GM08714 (cell line): ENCODE data around the gene OR4Q2.
"Not testable (repeated sequence)": the region's sequence is repeated elsewhere in the genome, so short reads cannot be mapped to it uniquely, and the experiment has no call there.

ENCODE experiments used
- H3K4me3 ChIP-seq: fragments of 200-500 bp; sonication (Bioruptor generic); 2 replicates; pipeline ENCODE4 v1.5.1; 2014; ENCODE audit warnings: mild to moderate bottlenecking, low read length, inconsistent platforms
- ZNF274 ChIP-seq: IDR thresholded peaks from 2 replicates; pipeline ENCODE4 v1.6.1; 2012; ENCODE audit warnings: mild to moderate bottlenecking, low read depth, low read length

OR4Q2 gene

DNA sequence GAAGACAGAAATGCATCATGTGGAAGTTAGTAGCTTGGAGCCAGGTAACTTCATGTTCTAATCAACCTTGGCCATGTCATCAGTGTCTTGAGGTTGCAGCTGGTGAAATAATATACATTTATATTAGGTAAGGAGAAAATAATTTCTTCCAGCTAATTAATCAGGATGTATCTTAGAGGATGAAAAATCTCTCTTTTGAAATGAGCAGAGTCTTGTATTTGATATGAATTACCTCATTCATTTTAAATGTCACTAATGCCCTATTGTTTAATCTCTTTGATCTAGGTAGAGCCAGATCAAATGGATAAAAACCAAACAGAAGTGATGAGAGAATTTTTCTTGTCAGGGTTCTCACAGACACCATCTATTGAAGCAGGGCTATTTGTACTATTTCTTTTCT lies at the start of gene OR4Q2:
OR4Q2 (plus strand) TSS at position 301 of the 400 bp plus-strand sequence.
- no peak within 1 kb of the TSS for H3K4me3 ChIP-seq
- TF ChIP-seq ZNF274 = no peak

DNA sequence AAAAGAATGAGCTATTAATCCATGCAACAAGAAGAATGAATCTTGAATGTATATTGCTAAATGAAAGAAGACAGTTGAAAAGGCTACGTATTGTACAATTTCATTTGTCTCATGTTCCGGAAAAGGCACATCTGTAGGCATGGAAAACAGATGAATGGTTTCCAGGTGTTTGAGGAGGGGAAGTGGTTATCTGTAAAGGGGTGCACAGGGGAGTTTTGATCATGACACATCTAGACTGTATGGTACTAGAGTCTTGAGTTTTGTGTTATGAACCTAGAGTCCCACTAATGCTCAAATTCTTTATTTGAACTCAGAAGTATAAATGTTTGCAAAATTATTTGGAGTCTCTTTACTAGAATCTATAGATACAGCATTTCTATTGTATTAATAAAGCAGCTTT lies 32.2 kb upstream of the OR4Q2 start:
- not testable (repeated sequence) for H3K4me3 ChIP-seq

DNA sequence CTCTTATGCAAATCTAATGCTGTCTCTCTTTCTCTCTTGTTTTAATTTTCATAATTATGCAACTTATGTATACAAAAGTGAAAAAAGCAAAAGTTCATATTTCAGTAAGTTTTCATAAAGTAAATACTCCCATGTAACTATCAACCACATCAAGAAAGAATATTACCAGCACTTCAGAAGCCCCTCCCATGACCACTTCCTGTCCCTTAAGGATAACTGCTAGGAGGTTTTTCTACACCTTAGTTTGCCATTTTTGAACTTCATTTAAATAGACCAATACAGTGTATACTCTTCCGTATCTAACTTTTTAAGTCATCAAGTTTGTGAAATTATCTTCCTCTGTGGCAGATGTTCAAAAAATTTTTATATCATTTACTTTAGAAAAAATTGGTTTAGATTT lies 27.1 kb upstream of the OR4Q2 start:
- H3K4me3 ChIP-seq = no peak overlapping the region
- no peak for TF ChIP-seq ZNF274

DNA sequence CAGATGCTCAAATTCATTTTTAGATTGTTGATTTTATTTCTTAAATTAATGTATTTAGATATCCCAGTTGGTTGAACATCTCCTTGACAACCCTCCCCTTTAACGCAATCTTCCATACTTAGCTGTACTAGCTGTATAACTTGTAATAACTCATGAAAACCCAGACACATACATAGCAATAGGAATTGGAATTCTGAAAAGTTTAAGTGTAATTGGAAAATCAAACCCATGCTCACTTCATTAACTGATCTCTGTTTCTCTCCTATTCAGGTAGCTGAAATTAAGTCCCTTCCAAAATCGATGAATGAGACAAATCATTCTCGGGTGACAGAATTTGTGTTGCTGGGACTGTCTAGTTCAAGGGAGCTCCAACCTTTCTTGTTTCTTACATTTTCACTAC lies 26.7 kb upstream of the OR4Q2 start, which contains the start of gene OR4K15:
OR4K15 (plus strand) TSS at position 301 of the 400 bp plus-strand sequence; CDS start at position 301, 0 bp downstream.
- H3K4me3 ChIP-seq = no peak within 1 kb of the TSS
- no peak for TF ChIP-seq ZNF274

DNA sequence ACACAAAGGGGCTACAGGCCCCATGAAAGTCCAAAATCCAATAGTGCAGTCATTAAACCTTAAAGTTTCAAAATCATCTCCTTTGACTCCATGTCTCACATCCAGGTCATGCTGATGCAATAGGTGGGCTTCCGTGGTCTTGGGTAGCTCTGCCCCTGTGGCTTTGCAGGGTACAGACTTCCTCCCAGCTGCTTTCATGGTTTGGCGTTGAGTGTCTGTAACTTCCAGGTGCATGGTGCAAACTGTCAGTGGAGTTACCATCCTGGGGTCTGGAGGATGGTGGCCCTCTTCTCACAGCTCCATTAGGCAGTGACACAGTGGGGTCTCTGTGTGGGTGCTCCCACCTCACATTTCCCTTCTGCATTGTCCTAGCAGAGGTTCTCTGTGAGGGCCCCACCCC lies 8.5 kb upstream of the OR4Q2 start:
- no peak for TF ChIP-seq ZNF274
- no peak overlapping the region for H3K4me3 ChIP-seq

DNA sequence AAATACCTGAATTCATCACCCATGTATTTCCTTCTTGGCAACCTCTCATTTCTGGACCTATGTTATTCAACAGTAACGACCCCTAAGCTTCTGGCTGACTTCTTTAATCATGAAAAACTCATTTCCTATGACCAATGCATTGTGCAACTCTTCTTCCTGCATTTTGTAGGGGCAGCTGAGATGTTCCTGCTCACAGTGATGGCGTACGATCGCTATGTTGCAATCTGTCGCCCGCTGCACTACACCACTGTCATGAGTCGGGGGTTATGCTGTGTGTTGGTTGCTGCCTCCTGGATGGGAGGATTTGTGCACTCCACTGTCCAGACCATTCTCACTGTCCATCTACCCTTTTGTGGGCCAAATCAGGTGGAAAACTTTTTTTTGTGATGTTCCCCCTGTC lies 356 bp downstream of the OR4Q2 start:
- H3K4me3 ChIP-seq = no peak overlapping the region
- no peak for TF ChIP-seq ZNF274

DNA sequence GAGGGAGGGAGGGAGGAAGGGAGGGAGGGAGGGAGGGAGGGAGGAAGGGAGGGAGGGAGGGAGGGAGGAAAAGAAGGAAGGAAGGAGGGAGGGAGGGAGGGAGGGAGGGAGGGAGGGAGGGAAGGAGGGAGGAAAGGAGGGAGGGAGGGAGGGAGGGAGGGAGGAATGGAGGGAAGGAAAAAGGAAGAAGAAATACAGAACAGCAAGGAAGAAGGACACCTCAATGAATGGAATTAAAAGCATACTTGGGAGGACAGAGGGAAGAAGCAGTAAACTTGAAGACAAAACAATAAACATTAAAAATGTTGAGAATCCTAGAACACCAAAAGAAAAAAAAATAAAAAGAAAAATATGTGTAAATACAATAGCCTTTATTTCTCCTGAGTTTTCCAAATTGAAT lies 6.2 kb downstream of the OR4Q2 start:
- H3K4me3 ChIP-seq = no peak overlapping the region
- TF ChIP-seq ZNF274 = no peak

DNA sequence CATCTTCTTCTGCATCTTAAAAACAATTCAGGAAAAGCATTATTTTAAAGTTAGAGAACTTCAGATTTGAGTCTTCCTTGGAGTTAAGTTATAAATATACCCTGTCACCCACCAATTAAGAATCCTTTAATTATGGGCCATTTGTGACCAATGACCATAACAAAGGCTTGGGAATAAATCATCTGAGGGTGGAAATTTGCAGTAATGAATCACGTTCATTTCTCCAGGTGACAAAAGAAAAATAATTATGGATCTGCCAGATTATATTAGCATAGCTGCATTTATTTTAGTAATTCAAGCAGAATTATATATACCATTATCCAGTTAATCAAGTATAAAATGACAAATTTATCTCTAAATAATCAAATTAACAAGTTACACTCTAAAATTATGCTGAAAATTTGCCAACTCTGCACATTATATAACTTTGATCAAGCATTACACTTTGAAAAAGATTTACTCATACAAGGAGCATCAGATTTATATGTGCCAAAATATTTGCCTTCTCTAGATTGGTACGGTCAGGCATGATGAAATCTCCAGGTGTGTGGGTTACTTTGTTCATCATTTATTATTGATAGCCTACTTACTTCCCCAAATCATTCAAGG lies 17.4 kb downstream of the OR4Q2 start, which contains the start of gene OR4K14:
OR4K14 (minus strand) TSS at position 51 of the 609 bp plus-strand sequence. CDS start 4,114 bp downstream, outside the sequence.
- H3K4me3 ChIP-seq = no peak within 1 kb of the TSS
- no peak for TF ChIP-seq ZNF274

DNA sequence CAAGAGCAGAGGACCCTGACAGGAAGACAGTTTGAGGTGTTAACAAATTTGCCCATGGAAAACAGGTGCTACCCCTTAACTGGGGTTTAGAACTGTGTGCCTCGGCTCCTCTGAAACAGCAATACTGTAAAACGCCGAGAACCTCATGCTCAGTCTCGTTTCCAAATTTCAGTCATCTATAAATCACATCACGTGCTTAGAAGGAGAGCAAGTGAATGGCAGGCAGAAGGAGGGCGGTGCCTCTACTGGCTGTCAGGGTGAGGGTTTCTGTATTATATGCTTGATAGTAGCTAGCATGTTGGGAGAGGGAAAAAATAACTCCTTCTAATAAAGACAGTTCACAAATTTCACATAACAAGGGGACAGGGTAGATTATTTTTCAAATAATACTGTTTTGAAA lies 29.1 kb downstream of the OR4Q2 start:
- H3K4me3 ChIP-seq = no peak overlapping the region
- no peak for TF ChIP-seq ZNF274

DNA sequence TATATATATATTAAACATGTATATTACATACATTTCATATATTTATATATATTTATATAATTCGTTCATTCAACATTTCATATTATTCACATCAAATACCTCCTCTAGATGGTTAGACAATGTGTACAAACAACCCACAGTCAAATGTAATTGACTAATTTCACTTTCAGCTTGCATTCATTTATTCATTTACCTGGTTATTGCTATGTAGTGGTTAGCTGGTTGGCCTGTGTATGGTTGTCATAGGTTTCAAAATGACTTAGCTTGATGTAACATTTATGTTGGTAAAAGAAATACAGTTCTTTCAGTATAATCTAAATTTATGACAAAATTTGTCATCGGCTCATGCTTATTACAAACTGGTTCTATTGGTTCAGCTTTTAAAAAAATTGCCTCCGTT lies 33.5 kb downstream of the OR4Q2 start:
- TF ChIP-seq ZNF274 = no peak
- no peak overlapping the region for H3K4me3 ChIP-seq

DNA sequence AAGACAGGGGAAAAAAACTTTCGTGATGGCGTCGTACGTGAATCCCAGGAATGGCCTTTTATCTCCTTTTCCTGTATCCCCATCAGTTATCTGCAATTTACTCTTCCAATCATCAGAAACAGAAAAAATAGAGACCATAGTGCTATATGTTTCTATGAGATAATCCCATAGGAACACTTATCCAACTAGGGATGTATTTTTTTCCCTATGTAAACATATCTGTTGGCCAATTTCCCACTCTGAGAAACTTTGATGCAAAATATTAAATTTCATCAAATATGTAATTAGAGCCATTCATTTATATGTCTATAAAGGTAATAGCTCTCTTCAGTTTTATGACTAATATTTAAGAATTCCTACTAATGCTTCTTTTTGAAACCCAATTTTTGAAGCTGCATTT lies 34.0 kb downstream of the OR4Q2 start, which contains the start of gene OR4K13:
OR4K13 (minus strand) TSS at position 101 of the 400 bp plus-strand sequence. CDS start 1,280 bp downstream, outside the sequence.
- TF ChIP-seq ZNF274 = no peak

DNA sequence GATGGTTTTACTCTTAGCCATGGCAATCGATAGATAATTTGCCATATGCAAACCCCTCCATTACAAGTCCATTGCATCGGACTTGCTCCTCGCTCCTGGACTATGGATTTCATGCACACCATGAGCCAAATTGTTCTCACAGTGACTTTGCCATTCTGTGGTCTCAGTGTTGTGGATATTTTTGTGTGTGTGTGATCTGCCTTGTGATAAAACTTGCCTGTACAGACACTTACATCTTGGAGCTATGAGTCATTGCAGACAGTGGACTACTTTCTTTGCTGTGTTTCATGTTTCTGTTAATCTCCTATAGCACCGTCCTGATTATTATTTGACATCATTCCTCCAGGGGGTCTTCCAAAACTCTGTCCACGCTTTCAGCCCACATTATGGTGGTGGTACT lies 42.3 kb downstream of the OR4Q2 start:
- no peak for TF ChIP-seq ZNF274
- H3K4me3 ChIP-seq = no peak overlapping the region

More for the DNA sequence above, 34.0 kb downstream of the OR4Q2 start, which contains the start of gene OR4K13:
- H3K4me3 ChIP-seq = no peak within 1 kb of the TSS

DNA sequence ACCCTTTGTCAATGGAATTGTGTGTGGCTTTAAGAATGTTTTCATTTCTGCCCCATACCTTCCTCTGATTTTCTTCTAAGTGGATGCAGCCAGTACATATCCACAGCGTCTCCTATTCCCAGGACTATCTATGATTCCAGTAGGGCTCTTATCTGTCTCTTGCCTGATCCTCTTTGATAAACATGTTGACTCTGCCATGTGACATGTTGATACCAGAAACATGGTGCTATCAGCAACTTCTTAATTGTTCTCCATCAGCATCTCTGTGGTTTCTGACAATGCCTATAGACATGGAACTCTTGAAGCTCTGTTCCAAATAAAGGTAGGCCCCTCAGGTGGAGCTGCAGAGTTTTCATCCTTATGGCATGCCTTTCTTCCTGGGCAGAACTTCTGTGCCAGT lies 46.2 kb downstream of the OR4Q2 start:
- no peak for TF ChIP-seq ZNF274
- H3K4me3 ChIP-seq = no peak overlapping the region
